GM20000 (cell line): ENCODE results near the gene SORBS1.

Experiments
- DNase-seq: peaks from one replicate; pipeline ENCODE4 v3.0.0; 2012; ENCODE audit warnings: low spot score
- TF ChIP-seq, protein P1 (sequence below): IDR thresholded peaks from 2 replicates; pipeline ENCODE4 v1.5.1; 2012; ENCODE audit warnings: mild to moderate bottlenecking, control low read depth; ENCODE audit errors: extremely low read depth, missing control alignments

The SORBS1 gene

DNA sequence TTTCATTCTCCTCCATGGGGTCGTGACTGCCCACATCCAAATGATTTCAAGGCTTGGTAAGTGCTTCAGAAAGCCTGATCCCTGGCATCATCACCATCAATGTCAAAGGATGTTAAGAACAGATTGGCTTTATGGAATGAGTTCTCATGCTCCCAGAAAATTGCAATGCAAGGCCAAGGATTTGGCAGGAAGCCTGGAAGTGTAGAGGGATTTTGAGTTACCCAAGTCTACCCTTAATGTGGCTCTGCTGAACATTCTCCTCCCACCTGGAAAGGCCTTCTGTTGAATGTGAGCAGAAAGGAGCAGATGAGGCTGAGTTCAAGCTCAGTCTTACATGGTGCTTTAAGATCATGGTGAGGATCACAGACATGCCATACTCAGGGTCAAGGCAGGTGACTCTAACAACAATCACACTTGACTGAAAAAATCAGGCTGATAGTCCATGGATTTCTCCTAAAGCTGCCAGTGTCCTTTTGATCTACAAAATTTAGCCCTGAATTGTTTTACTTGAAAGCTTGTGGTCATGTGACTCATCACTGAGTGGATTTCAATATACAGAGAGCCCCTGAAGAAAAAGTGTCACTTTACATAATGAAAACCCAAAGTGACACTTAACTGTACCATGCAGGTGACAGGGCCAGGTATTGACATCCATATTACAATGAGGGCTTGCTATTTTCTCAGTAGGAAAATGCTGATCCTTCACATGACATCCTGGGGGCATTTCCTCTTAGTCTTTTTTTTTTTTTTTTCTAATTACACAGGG lies 159.3 kb downstream of the SORBS1 start:
- TF ChIP-seq, protein P1, sequence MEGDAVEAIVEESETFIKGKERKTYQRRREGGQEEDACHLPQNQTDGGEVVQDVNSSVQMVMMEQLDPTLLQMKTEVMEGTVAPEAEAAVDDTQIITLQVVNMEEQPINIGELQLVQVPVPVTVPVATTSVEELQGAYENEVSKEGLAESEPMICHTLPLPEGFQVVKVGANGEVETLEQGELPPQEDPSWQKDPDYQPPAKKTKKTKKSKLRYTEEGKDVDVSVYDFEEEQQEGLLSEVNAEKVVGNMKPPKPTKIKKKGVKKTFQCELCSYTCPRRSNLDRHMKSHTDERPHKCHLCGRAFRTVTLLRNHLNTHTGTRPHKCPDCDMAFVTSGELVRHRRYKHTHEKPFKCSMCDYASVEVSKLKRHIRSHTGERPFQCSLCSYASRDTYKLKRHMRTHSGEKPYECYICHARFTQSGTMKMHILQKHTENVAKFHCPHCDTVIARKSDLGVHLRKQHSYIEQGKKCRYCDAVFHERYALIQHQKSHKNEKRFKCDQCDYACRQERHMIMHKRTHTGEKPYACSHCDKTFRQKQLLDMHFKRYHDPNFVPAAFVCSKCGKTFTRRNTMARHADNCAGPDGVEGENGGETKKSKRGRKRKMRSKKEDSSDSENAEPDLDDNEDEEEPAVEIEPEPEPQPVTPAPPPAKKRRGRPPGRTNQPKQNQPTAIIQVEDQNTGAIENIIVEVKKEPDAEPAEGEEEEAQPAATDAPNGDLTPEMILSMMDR: no peak
- DNase-seq: no peak

GRCh38 chr10:95400787-95401186 lies 160.4 kb downstream of the SORBS1 start:
- TF ChIP-seq, protein P1: no peak
- DNase-seq: no peak

GRCh38 chr10:95399183-95399582 lies 162.0 kb downstream of the SORBS1 start:
- DNase-seq: no peak

GRCh38 chr10:95397747-95398146 lies 163.4 kb downstream of the SORBS1 start:
- TF ChIP-seq, protein P1: no peak
- no peak for DNase-seq

More at GRCh38 chr10:95399183-95399582, 162.0 kb downstream of the SORBS1 start:
- TF ChIP-seq, protein P1: no peak

DNA sequence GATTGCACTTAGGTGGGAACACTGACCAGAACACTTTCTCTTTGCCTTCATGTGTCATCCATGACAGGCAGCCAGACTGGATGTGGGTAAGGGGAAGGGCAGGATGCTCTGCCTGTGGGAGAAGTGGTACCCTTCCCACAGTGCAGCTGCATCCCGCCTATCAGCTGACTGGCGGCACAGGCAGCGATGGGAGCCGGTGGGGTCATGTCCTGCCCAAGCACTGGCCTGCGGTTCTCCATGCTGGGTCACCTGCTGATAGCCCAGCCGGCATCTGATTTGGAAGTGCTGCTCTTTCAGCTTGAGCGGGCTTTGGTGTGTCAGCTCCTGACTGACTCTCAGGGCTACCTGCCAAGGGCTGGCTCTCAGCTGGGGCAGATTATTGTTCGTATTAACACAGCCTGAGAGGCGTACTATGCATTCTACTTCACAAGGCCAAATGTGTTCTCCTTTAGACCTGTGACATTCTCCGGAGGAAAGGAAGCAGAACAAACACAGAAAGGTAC lies 165.2 kb downstream of the SORBS1 start:
- DNase-seq: no peak
- TF ChIP-seq, protein P1: no peak

DNA sequence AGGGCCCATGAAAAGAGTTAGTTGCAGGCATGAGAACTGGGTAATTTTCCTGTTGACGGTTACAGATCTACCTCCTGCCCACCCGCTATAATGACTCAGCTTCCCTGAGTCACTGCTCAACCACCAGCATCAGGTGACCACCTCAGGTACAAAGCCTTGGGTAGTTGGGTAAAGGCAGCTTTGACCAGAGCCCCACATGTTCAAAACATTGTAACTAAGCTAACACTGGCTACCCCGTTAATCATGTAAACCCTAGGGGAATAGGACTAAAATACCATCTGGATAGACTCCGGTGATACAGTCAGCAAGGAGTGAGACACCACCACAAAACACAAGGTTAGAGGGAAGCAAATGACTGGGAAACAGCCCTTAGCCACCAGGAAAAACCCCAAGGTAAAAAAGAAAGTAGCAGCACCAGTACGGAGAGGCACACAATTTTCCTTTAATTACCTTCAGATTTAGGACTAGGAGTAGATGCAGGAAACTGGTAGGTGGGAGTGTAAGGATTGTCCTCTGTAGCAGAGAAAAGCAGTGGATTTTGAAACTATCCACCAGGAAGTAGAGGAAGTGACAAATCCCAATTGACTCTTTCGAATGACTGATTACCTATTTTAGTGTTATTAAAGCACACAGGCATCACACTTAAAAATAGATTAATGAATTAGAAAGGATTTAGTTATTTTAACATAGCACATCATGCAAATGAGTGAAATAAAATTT lies 166.8 kb downstream of the SORBS1 start:
- DNase-seq: peak; percentile 24
- TF ChIP-seq, protein P1: no peak

DNA sequence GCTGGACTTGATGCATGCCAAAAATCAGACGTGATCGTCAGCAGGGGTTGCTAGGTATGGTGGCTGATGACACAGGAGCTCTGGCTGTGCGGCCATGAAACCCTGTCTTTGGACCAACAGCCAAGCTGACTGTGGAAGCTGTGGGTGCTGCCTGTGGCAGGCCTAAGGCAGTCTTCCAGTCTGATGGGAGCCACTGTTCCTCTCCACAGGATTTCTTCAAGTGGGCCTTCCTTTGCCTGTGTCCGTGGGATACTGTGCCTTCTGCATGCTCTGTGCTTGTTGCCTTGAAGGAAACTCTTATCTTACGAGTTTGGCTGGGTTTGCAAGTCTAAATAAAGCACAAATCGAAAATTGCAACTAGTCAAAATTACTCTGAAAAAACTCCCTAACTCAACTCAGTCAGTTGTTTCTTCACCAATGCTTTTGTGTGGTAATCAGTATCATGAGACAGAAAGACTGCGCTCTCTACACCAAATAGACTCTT lies 168.4 kb downstream of the SORBS1 start:
- no peak for DNase-seq
- TF ChIP-seq, protein P1: no peak
